Muscle of leg (tissue), 9 donors: ENCODE measurements around the gene UBL4A. TPM values are rescaled to one million over a fixed set of nuclear protein-coding genes. Genes with fewer than 3 reads are reported as not detected.

Experiments used
- polyA plus RNA-seq, 8 donors: library from polyadenylated mRNA; unstranded; fragments of 120-200 nt; gene quantifications; one replicate each; pipeline versions ENCODE4 v1.2.1 to v1.2.3, GENCODE V29; 2013; ENCODE audit warnings: inconsistent platforms in 1 of 8, low replicate concordance in 1 of 8; ENCODE audit not compliant: insufficient read length in 8 of 8, insufficient read depth in 1 of 8
- total RNA-seq: library from RNA; stranded (reverse); fragments of 120-200 nt; gene quantifications from one replicate; pipeline ENCODE4 v1.2.4, GENCODE V29; 2013

UBL4A gene
- total and polyA plus RNA-seq, 9 donors = 20.3 to 27.8 (median 24.9) TPM

Other genes with a start within 250 kb of the UBL4A start
- not detected for gene OPN1MW3, start 229.0 kb downstream of the UBL4A start, total RNA-seq
- not detected for gene OPN1MW3, start 229.0 kb downstream of the UBL4A start, polyA plus RNA-seq
- gene TEX28, start 191.5 kb downstream of the UBL4A start, total RNA-seq = not detected
- gene TEX28, start 191.5 kb downstream of the UBL4A start, polyA plus RNA-seq = not detected
- gene TKTL1, start 190.8 kb downstream of the UBL4A start, total RNA-seq = 0.27 TPM
- under 1 TPM; 0.15 to 0.73 (median 0.29) TPM for gene TKTL1, start 190.8 kb downstream of the UBL4A start, polyA plus RNA-seq
- 212 TPM for gene FLNA, start 112.0 kb downstream of the UBL4A start, total RNA-seq
- 100 to 1,000 TPM; 329 to 450 (median 367) TPM for gene FLNA, start 112.0 kb downstream of the UBL4A start, polyA plus RNA-seq
- gene EMD, start 107.3 kb downstream of the UBL4A start, total RNA-seq = 8.7 TPM
- gene EMD, start 107.3 kb downstream of the UBL4A start, polyA plus RNA-seq = 10 to 100 TPM; 48.8 to 66.7 (median 57.4) TPM
- gene RPL10, start 88.2 kb downstream of the UBL4A start, total RNA-seq = 7,222 TPM
- gene RPL10, start 88.2 kb downstream of the UBL4A start, polyA plus RNA-seq = 1,000 to 10,000 TPM; 5,887 to 6,889 (median 5,977) TPM
- gene DNASE1L1, start 77.4 kb downstream of the UBL4A start, total RNA-seq = 35.2 TPM
- gene DNASE1L1, start 77.4 kb downstream of the UBL4A start, polyA plus RNA-seq = 10 to 100 TPM; 17.8 to 38.7 (median 30.8) TPM
- gene TAFAZZIN, start 75.1 kb downstream of the UBL4A start, total RNA-seq = 17.2 TPM
- 10 to 100 TPM; 17.0 to 34.8 (median 27.3) TPM for gene TAFAZZIN, start 75.1 kb downstream of the UBL4A start, polyA plus RNA-seq
- gene ATP6AP1, start 57.9 kb downstream of the UBL4A start, total RNA-seq = 30.0 TPM
- 10 to 100 TPM; 58.0 to 78.3 (median 67.6) TPM for gene ATP6AP1, start 57.9 kb downstream of the UBL4A start, polyA plus RNA-seq
- gene GDI1, start 49.5 kb downstream of the UBL4A start, total RNA-seq = 45.4 TPM
- 100 to 1,000 TPM in 2 of 8 donors, 10 to 100 TPM in 6; 78.6 to 106 (median 91.5) TPM for gene GDI1, start 49.5 kb downstream of the UBL4A start, polyA plus RNA-seq
- gene FAM50A, start 42.5 kb downstream of the UBL4A start, total RNA-seq = 38.0 TPM
- gene FAM50A, start 42.5 kb downstream of the UBL4A start, polyA plus RNA-seq = 10 to 100 TPM; 61.4 to 71.4 (median 65.9) TPM
- gene PLXNA3, start 28.3 kb downstream of the UBL4A start, total RNA-seq = 7.4 TPM
- 10 to 100 TPM; 27.5 to 48.1 (median 38.8) TPM for gene PLXNA3, start 28.3 kb downstream of the UBL4A start, polyA plus RNA-seq
- 16.2 TPM for gene LAGE3, start 7.3 kb downstream of the UBL4A start, total RNA-seq
- gene LAGE3, start 7.3 kb downstream of the UBL4A start, polyA plus RNA-seq = 10 to 100 TPM; 12.1 to 15.9 (median 14.5) TPM
- gene SLC10A3, start 4.0 kb upstream of the UBL4A start, total RNA-seq = 7.8 TPM
- gene SLC10A3, start 4.0 kb upstream of the UBL4A start, polyA plus RNA-seq = 10 to 100 TPM; 10.4 to 17.9 (median 13.3) TPM
- gene FAM3A, start 29.6 kb upstream of the UBL4A start, total RNA-seq = 19.1 TPM
- gene FAM3A, start 29.6 kb upstream of the UBL4A start, polyA plus RNA-seq = 10 to 100 TPM; 22.7 to 34.7 (median 28.9) TPM
- 5.8 TPM for gene G6PD, start 60.2 kb upstream of the UBL4A start, total RNA-seq
- 10 to 100 TPM; 11.0 to 19.4 (median 13.9) TPM for gene G6PD, start 60.2 kb upstream of the UBL4A start, polyA plus RNA-seq
- gene IKBKG, start 61.0 kb upstream of the UBL4A start, total RNA-seq = 9.4 TPM
- 10 to 100 TPM; 12.2 to 16.3 (median 14.0) TPM for gene IKBKG, start 61.0 kb upstream of the UBL4A start, polyA plus RNA-seq
- not detected for gene CTAG1A, start 98.5 kb upstream of the UBL4A start, total RNA-seq
- gene CTAG1A, start 98.5 kb upstream of the UBL4A start, polyA plus RNA-seq = not detected
- gene CTAG1B, start 132.7 kb upstream of the UBL4A start, total RNA-seq = not detected
- not detected for gene CTAG1B, start 132.7 kb upstream of the UBL4A start, polyA plus RNA-seq
- gene CTAG2, start 167.0 kb upstream of the UBL4A start, total RNA-seq = not detected
- gene CTAG2, start 167.0 kb upstream of the UBL4A start, polyA plus RNA-seq = not detected